H1 (cell line): ENCODE measurements around the gene CCT4. TPM values are rescaled to one million over a fixed set of nuclear protein-coding genes. Genes with fewer than 3 reads are reported as not detected.

Experiments
- CTCF ChIA-PET: fragments of 300-600 bp; sonication (Branson Sonifier 250); formaldehyde crosslinking; loops from one replicate; lab custom pipeline; 2021; ENCODE audit not compliant: partially characterized antibody; lab: Charles Lee
- POLR2A ChIA-PET: fragments of 300-600 bp; sonication (Branson Sonifier 250); formaldehyde crosslinking; loops from one replicate; lab custom pipeline; 2021; ENCODE audit warnings: inconsistent platforms; ENCODE audit not compliant: partially characterized antibody; lab: Charles Lee
- DNase-seq, 2 experiments: peaks; one replicate each; pipeline versions ENCODE4 v3.0.0 to v3.0.0-alpha.2; 2010 to 2022; ENCODE audit warnings: low spot score in 2 of 2, low read depth in 1 of 2, mixed read lengths in 1 of 2
- FAIRE-seq: peaks from 2 replicates; lab custom pipeline; 2011; peaks lifted over from hg19 to GRCh38; lab: Jason Lieb, UNC
- H2AFZ ChIP-seq: 2 replicates; pipeline ENCODE4 v1.8.1; 2012; ENCODE audit warnings: low read length, inconsistent platforms
- H2AK5ac ChIP-seq: 2 replicates; pipeline ENCODE4 v1.6.1; 2013; ENCODE audit warnings: low read depth, low read length
- H2BK120ac ChIP-seq: replicated peaks from 2 replicates; pipeline ENCODE3; 2013; ENCODE audit warnings: low read depth, low read length, inconsistent platforms
- H2BK12ac ChIP-seq: 2 replicates; pipeline ENCODE4 v1.6.1; 2013; ENCODE audit warnings: low read depth, low read length
- H2BK15ac ChIP-seq: 2 replicates; pipeline ENCODE4 v1.6.1; 2013; ENCODE audit warnings: low read length
- H2BK20ac ChIP-seq: 2 replicates; pipeline ENCODE4 v1.6.1; 2013; ENCODE audit warnings: low read length
- H2BK5ac ChIP-seq: 2 replicates; pipeline ENCODE4 v1.6.1; 2013; ENCODE audit warnings: low read depth, low read length
- H3K14ac ChIP-seq: 2 replicates; pipeline ENCODE4 v1.6.1; 2013; ENCODE audit warnings: inconsistent platforms; ENCODE audit not compliant: insufficient read length
- H3K18ac ChIP-seq: 2 replicates; pipeline ENCODE4 v1.6.1; 2013; ENCODE audit warnings: low read length; ENCODE audit errors: extremely low read depth
- H3K23ac ChIP-seq: 2 replicates; pipeline ENCODE4 v1.6.1; 2013; ENCODE audit warnings: inconsistent platforms; ENCODE audit not compliant: insufficient read length
- H3K23me2 ChIP-seq: 2 replicates; pipeline ENCODE4 v1.6.1; 2013; ENCODE audit warnings: low read depth, low read length
- H3K27ac ChIP-seq: 2 replicates; pipeline ENCODE4 v1.6.1; 2011; ENCODE audit warnings: low read depth, low read length, inconsistent platforms
- H3K27me3 ChIP-seq, 4 experiments: replicated peaks in 1 of 4; 1 replicate in 1 of 4; 2 replicates in 3 of 4; pipeline versions ENCODE4 v1.6.1 to v1.8.1; 2011 to 2013; ENCODE audit warnings: low read length in 3 of 4, mild to moderate bottlenecking in 3 of 4, inconsistent platforms in 2 of 4, mixed read lengths in 2 of 4, moderate library complexity in 1 of 4; ENCODE audit not compliant: control insufficient read depth in 3 of 4, insufficient read depth in 3 of 4; ENCODE audit errors: extremely low read depth in 1 of 4
- H3K36me3 ChIP-seq, 4 experiments: 2 replicates each; pipeline versions ENCODE4 v1.6.1 to v1.8.1; 2011 to 2013; ENCODE audit warnings: mild to moderate bottlenecking in 4 of 4, low read length in 3 of 4, moderate library complexity in 2 of 4, control low read depth in 1 of 4, inconsistent platforms in 1 of 4; ENCODE audit not compliant: insufficient read depth in 4 of 4, control insufficient read depth in 2 of 4
- H3K4ac ChIP-seq: replicated peaks from 2 replicates; pipeline ENCODE3; 2013; ENCODE audit warnings: low read length, low read depth, mixed read lengths, inconsistent platforms; ENCODE audit not compliant: insufficient read length
- H3K4me1 ChIP-seq, 4 experiments: replicated peaks in 1 of 4; 1 replicate in 1 of 4; 2 replicates in 3 of 4; pipeline versions ENCODE4 v1.6.1 to v1.8.1; 2011 to 2013; ENCODE audit warnings: low read length in 3 of 4, inconsistent platforms in 2 of 4, mixed read lengths in 1 of 4; ENCODE audit not compliant: insufficient read depth in 4 of 4, control insufficient read depth in 3 of 4
- H3K4me2 ChIP-seq, 2 experiments: 2 replicates each; pipeline versions ENCODE4 v1.6.1 to v1.8.1; 2011 to 2013; ENCODE audit warnings: low read depth in 2 of 2, low read length in 2 of 2, control low read depth in 1 of 2, inconsistent platforms in 1 of 2, mild to moderate bottlenecking in 1 of 2; ENCODE audit not compliant: insufficient read depth in 1 of 2
- H3K4me3 ChIP-seq, 4 experiments: fragments of 200-600, 300-600 bp in 1 of 4; sonication (generic), shearing (Covaris generic), sonication (Bioruptor Twin) in 1 of 4; 2 replicates each; pipeline versions ENCODE4 v1.5.1 to v1.8.1; 2011 to 2016; ENCODE audit warnings: low read length in 4 of 4, low read depth in 3 of 4, control low read depth in 2 of 4, inconsistent platforms in 2 of 4, mild to moderate bottlenecking in 2 of 4, mixed read lengths in 1 of 4, moderate library complexity in 1 of 4; ENCODE audit not compliant: insufficient read depth in 2 of 4; ENCODE audit errors: extremely low read depth in 1 of 4
- H3K56ac ChIP-seq: replicated peaks from 2 replicates; pipeline ENCODE3; 2013; ENCODE audit warnings: low read depth, mild to moderate bottlenecking, mixed read lengths, low read length, inconsistent platforms; ENCODE audit not compliant: insufficient read length
- H3K79me1 ChIP-seq: 2 replicates; pipeline ENCODE4 v1.6.1; 2013; ENCODE audit warnings: low read depth, low read length, control low read depth
- H3K79me2 ChIP-seq, 2 experiments: 2 replicates each; pipeline versions ENCODE4 v1.6.1 to v1.8.1; 2012 to 2013; ENCODE audit warnings: low read length in 2 of 2, mild to moderate bottlenecking in 2 of 2, inconsistent platforms in 1 of 2; ENCODE audit not compliant: insufficient read depth in 2 of 2, control insufficient read depth in 1 of 2
- H3K9ac ChIP-seq, 4 experiments: replicated peaks in 1 of 4; 1 replicate in 1 of 4; 2 replicates in 3 of 4; pipeline versions ENCODE4 v1.6.1 to v1.8.1; 2011 to 2013; ENCODE audit warnings: low read depth in 3 of 4, low read length in 3 of 4, control low read depth in 2 of 4, mild to moderate bottlenecking in 2 of 4, moderate library complexity in 2 of 4, inconsistent platforms in 1 of 4; ENCODE audit errors: extremely low read depth in 1 of 4
- H3K9me3 ChIP-seq, 2 experiments: 2 replicates each; pipeline versions ENCODE4 v1.6.1 to v1.8.1; 2012 to 2013; ENCODE audit warnings: mild to moderate bottlenecking in 2 of 2, moderate library complexity in 2 of 2, control low read depth in 1 of 2, inconsistent platforms in 1 of 2, low read depth in 1 of 2, low read length in 1 of 2, mixed read lengths in 1 of 2; ENCODE audit not compliant: insufficient read depth in 2 of 2
- H4K20me1 ChIP-seq, 2 experiments: replicated peaks in 1 of 2; 2 replicates each; pipeline versions ENCODE3 to v1.8.1; 2011 to 2013; ENCODE audit warnings: inconsistent platforms in 2 of 2, low read length in 2 of 2, mild to moderate bottlenecking in 1 of 2; ENCODE audit not compliant: insufficient read depth in 2 of 2, control insufficient read depth in 1 of 2
- H4K5ac ChIP-seq: 2 replicates; pipeline ENCODE4 v1.6.1; 2013; ENCODE audit warnings: low read length, low read depth, mixed read lengths, inconsistent platforms; ENCODE audit not compliant: insufficient read length
- H4K8ac ChIP-seq: 2 replicates; pipeline ENCODE4 v1.8.0; 2013; ENCODE audit warnings: mild to moderate bottlenecking, moderate library complexity, low read length, inconsistent platforms; ENCODE audit not compliant: insufficient read depth; ENCODE audit errors: extremely low read depth
- H4K91ac ChIP-seq: replicated peaks from 2 replicates; pipeline ENCODE3; 2013; ENCODE audit warnings: low read length, mixed read lengths, inconsistent platforms; ENCODE audit not compliant: insufficient read length
- GABPA ChIP-seq: IDR thresholded peaks from 2 replicates; pipeline ENCODE4 v1.6.1; 2011; ENCODE audit warnings: mild to moderate bottlenecking, low read length, moderate library complexity, borderline replicate concordance; ENCODE audit not compliant: insufficient read depth
- RAD21 ChIP-seq, 2 experiments: IDR thresholded peaks in 1 of 2; conservative IDR thresholded peaks in 1 of 2; 2 replicates each; pipeline ENCODE4 v1.6.1; 2011; ENCODE audit warnings: low read depth in 2 of 2, low read length in 2 of 2, improper control_type of control experiment in 1 of 2, inconsistent platforms in 1 of 2, mild to moderate bottlenecking in 1 of 2, moderate library complexity in 1 of 2
- TAF1 ChIP-seq: IDR thresholded peaks from 2 replicates; pipeline ENCODE4 v1.6.1; 2011; ENCODE audit warnings: mild to moderate bottlenecking, low read depth, low read length
- WGBS, 2 experiments: shearing (Covaris generic) in 1 of 2; methylation state at CpG; one replicate each; pipeline versions ENCODE4 v1.1.6 to v1.1.7; 2013 to 2015; ENCODE audit warnings: low lambda C conversion rate in 2 of 2, mixed read lengths in 2 of 2, inconsistent platforms in 1 of 2, low coverage in 1 of 2, missing lambda C conversion rate in 1 of 2; ENCODE audit not compliant: insufficient replicate concordance in 2 of 2, insufficient coverage in 1 of 2, insufficient read length in 1 of 2; ENCODE audit errors: extremely low coverage in 1 of 2, missing lambda C conversion rate in 1 of 2; 5-methylcytosine and 5-hydroxymethylcytosine counted together
- polyA plus RNA-seq, 7 experiments: library from polyadenylated mRNA; depleted of rRNA in 3 of 7; stranded (reverse) in 5 of 7; unstranded in 2 of 7; fragments of >200 nt in 5 of 7; fragments of 200-250 nt in 2 of 7; gene quantifications; 1 replicate in 5 of 7; 2 replicates in 1 of 7; 4 replicates in 1 of 7; pipeline versions ENCODE4 v1.2.1 to v1.2.3, GENCODE V29; 2011 to 2013; ENCODE audit warnings: missing spikeins in 2 of 7, mixed read lengths in 2 of 7
- total RNA-seq: library from RNA; stranded (reverse); fragmentation: NEBNext Ultra II Directional; extraction: Animal tissue kit (Norgen Biotek cat#: 25700); gene quantifications from 2 replicates; pipeline ENCODE4 v1.2.1, GENCODE V29; 2021
- TF ChIP-seq, protein P1 (sequence below): IDR thresholded peaks from 2 replicates; pipeline ENCODE4 v1.6.1; 2012; ENCODE audit warnings: inconsistent platforms
- TF ChIP-seq, protein P2 (sequence below), 3 experiments: IDR thresholded peaks; 1 replicate in 2 of 3; 2 replicates in 1 of 3; pipeline versions ENCODE4 v1.5.1 to v1.6.1; 2011; ENCODE audit warnings: low read length in 3 of 3, mild to moderate bottlenecking in 3 of 3, inconsistent platforms in 2 of 3, low read depth in 1 of 3, moderate library complexity in 1 of 3; ENCODE audit not compliant: insufficient read depth in 1 of 3; ENCODE audit errors: control extremely low read depth in 1 of 3

CCT4 gene
- total and polyA plus RNA-seq, 2 of the 8 experiments (the other 6 are each of a cell fraction or from before 2014, with no cell fraction given): 129 to 359 TPM

DNA sequence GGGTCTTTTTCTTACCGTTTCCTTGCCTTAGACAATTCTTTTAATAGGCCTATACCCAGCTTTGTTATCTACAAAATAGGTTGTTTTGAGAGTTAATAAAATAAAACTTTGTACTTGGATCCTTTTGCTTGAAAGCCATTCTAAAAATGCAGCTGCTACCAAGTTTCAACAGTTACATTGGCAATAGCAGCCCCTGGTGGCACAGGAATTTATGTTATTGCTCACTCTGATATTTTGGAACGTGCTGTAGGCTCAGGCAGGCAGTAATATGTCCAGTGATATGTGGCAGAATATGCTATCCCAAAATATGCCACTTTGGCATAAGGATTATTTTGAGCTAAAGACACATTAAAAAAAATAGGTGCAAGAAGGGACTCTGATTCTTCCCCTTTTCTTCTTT lies 10.4 kb upstream of the CCT4 start:
- H2AK5ac ChIP-seq: no peak overlapping the region
- H4K20me1 ChIP-seq: no peaks in the 10 kb centered on the region
- H3K36me3 ChIP-seq: no peaks in the 10 kb centered on the region
- no peak overlapping the region for H3K4ac ChIP-seq
- no peaks in the 10 kb centered on the region for H3K23me2 ChIP-seq
- H2BK20ac ChIP-seq: no peak overlapping the region
- H3K9ac ChIP-seq: no peak overlapping the region
- POLR2A ChIA-PET: interaction anchor here (1.0 to 2.5 kb wide), 2 partner anchors 10 to 12 kb away, joined by 3 to 11 read pairs; no protein-coding TSS in a partner anchor
- no peak for DNase-seq
- no peak for TF ChIP-seq GABPA
- no peak for TF ChIP-seq TAF1
- TF ChIP-seq, protein P1, sequence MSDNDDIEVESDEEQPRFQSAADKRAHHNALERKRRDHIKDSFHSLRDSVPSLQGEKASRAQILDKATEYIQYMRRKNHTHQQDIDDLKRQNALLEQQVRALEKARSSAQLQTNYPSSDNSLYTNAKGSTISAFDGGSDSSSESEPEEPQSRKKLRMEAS: no peak
- TF ChIP-seq, protein P2, sequence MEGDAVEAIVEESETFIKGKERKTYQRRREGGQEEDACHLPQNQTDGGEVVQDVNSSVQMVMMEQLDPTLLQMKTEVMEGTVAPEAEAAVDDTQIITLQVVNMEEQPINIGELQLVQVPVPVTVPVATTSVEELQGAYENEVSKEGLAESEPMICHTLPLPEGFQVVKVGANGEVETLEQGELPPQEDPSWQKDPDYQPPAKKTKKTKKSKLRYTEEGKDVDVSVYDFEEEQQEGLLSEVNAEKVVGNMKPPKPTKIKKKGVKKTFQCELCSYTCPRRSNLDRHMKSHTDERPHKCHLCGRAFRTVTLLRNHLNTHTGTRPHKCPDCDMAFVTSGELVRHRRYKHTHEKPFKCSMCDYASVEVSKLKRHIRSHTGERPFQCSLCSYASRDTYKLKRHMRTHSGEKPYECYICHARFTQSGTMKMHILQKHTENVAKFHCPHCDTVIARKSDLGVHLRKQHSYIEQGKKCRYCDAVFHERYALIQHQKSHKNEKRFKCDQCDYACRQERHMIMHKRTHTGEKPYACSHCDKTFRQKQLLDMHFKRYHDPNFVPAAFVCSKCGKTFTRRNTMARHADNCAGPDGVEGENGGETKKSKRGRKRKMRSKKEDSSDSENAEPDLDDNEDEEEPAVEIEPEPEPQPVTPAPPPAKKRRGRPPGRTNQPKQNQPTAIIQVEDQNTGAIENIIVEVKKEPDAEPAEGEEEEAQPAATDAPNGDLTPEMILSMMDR (IDR thresholded peaks at IDR 0.05; ENCODE audit: control extremely low read depth in 1 of 3, insufficient read depth in 1 of 3, low read depth in 1 of 3, low read length in 3 of 3): peak in 1 of 3 experiments; percentile 52; a peak in 2 of 4 replicates
- peak; percentile 43 to 52; a peak in 3 of 4 replicates for TF ChIP-seq RAD21 (IDR thresholded peaks at IDR 0.05 in 1 of 2, conservative IDR thresholded peaks at IDR 0.05 in 1 of 2; ENCODE audit: low read depth in 2 of 2, low read length in 2 of 2)
- no peak overlapping the region for H3K56ac ChIP-seq
- no peaks in the 10 kb centered on the region for H3K9me3 ChIP-seq
- no peak overlapping the region for H2BK120ac ChIP-seq
- no peak overlapping the region for H2AFZ ChIP-seq
- 76% methylated on average over 2 of the region's 2 CpGs; no CpG with 5 or more reads in 1 of the 2 experiments for WGBS, 2 experiments
- H3K4me3 ChIP-seq: no peak overlapping the region
- H3K14ac ChIP-seq: no peak overlapping the region
- no peak for FAIRE-seq
- H2BK15ac ChIP-seq: no peak overlapping the region
- H2BK5ac ChIP-seq: no peak overlapping the region
- no peaks in the 10 kb centered on the region for H3K4me1 ChIP-seq
- no peaks in the 10 kb centered on the region for H3K79me1 ChIP-seq
- CTCF ChIA-PET: interaction anchor here (0.6 to 3.2 kb wide), 7 partner anchors 9 to 512 kb away, joined by 3 to 17 read pairs (median 4); no protein-coding TSS in a partner anchor
- no peaks in the 10 kb centered on the region for H3K27me3 ChIP-seq
- no peak overlapping the region for H4K8ac ChIP-seq
- H3K23ac ChIP-seq: no peak overlapping the region
- no peak overlapping the region for H3K18ac ChIP-seq
- H2BK12ac ChIP-seq: no peak overlapping the region
- no peak overlapping the region for H4K5ac ChIP-seq
- H4K91ac ChIP-seq: no peak overlapping the region
- H3K4me2 ChIP-seq: no peak overlapping the region
- H3K27ac ChIP-seq: no peak overlapping the region
- H3K79me2 ChIP-seq: no peaks in the 10 kb centered on the region
